ENCODE results near the gene MYT1.

DNA sequence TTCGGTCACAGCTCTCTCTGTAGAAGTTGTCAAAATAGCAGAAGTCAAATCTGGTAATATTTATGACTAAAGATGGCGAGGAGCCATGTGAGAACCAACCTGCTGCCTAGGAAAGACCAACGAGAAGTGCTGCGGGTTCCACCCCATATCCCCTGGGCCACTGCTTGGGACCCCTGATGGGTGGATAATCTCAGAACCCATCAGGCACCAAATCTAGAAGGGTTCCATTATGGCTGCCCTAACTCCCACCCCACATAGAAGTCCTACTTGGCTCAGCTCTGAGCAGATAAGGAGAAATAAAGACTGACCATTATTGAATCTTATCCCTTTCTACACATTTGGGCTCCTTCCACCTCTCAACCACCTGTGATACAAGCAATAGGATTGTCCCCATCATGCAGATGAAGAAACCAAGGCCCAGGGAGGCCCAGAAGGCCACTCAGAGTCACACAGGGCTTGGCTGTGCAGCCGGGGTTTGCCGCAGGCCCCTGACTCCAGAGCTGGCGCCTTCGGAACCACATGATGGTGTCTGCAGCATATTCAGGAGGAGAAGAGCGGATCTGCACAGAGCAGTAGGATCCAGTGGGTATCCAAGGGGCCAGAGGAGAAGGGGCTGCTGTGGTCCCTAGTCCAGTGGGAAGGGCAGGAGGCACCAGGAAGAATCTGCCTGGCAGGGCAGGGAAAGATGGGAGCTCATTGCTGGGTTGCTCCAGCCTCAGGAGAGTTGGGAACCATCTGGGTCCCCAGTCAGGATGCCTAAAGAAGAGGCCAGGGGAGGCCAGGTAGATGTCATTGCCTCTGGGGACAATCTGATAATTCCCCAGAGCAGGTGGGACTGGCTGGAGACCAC is 81.7 kb downstream of the MYT1 start:
- TF ChIP-seq, protein P1, sequence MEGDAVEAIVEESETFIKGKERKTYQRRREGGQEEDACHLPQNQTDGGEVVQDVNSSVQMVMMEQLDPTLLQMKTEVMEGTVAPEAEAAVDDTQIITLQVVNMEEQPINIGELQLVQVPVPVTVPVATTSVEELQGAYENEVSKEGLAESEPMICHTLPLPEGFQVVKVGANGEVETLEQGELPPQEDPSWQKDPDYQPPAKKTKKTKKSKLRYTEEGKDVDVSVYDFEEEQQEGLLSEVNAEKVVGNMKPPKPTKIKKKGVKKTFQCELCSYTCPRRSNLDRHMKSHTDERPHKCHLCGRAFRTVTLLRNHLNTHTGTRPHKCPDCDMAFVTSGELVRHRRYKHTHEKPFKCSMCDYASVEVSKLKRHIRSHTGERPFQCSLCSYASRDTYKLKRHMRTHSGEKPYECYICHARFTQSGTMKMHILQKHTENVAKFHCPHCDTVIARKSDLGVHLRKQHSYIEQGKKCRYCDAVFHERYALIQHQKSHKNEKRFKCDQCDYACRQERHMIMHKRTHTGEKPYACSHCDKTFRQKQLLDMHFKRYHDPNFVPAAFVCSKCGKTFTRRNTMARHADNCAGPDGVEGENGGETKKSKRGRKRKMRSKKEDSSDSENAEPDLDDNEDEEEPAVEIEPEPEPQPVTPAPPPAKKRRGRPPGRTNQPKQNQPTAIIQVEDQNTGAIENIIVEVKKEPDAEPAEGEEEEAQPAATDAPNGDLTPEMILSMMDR (IDR thresholded peaks at IDR 0.05; ENCODE audit: insufficient read depth, low read length) = no peak
- TF ChIP-seq POLR2AphosphoS5 (IDR thresholded peaks at IDR 0.05; ENCODE audit: low read depth) = no peak
- TF ChIP-seq, protein P2, sequence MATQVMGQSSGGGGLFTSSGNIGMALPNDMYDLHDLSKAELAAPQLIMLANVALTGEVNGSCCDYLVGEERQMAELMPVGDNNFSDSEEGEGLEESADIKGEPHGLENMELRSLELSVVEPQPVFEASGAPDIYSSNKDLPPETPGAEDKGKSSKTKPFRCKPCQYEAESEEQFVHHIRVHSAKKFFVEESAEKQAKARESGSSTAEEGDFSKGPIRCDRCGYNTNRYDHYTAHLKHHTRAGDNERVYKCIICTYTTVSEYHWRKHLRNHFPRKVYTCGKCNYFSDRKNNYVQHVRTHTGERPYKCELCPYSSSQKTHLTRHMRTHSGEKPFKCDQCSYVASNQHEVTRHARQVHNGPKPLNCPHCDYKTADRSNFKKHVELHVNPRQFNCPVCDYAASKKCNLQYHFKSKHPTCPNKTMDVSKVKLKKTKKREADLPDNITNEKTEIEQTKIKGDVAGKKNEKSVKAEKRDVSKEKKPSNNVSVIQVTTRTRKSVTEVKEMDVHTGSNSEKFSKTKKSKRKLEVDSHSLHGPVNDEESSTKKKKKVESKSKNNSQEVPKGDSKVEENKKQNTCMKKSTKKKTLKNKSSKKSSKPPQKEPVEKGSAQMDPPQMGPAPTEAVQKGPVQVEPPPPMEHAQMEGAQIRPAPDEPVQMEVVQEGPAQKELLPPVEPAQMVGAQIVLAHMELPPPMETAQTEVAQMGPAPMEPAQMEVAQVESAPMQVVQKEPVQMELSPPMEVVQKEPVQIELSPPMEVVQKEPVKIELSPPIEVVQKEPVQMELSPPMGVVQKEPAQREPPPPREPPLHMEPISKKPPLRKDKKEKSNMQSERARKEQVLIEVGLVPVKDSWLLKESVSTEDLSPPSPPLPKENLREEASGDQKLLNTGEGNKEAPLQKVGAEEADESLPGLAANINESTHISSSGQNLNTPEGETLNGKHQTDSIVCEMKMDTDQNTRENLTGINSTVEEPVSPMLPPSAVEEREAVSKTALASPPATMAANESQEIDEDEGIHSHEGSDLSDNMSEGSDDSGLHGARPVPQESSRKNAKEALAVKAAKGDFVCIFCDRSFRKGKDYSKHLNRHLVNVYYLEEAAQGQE (IDR thresholded peaks at IDR 0.05; ENCODE audit: insufficient replicate concordance, low read depth) = no peak
- no peak for TF ChIP-seq GABPA (IDR thresholded peaks at IDR 0.05; ENCODE audit: low read depth)
